Epidermal melanocyte (primary cell): Measurements from ENCODE around the gene CACNA2D3.

ENCODE experiments used
- DNase-seq: peaks from one replicate; pipeline ENCODE4 v3.0.0; 2011; ENCODE audit warnings: low spot score; ENCODE audit not compliant: insufficient read length

Gene CACNA2D3

GRCh38 chr3:54564374-54564925, 442.1 kb downstream of the CACNA2D3 start:
- no peak for DNase-seq

- DNase-seq = no peak
Observed at GRCh38 chr3:54565956-54566355, 443.6 kb downstream of the CACNA2D3 start.

GRCh38 chr3:54567949-54568348, 445.6 kb downstream of the CACNA2D3 start:
- DNase-seq = no peak

GRCh38 chr3:54570008-54570407, 447.7 kb downstream of the CACNA2D3 start:
- no peak for DNase-seq

DNA sequence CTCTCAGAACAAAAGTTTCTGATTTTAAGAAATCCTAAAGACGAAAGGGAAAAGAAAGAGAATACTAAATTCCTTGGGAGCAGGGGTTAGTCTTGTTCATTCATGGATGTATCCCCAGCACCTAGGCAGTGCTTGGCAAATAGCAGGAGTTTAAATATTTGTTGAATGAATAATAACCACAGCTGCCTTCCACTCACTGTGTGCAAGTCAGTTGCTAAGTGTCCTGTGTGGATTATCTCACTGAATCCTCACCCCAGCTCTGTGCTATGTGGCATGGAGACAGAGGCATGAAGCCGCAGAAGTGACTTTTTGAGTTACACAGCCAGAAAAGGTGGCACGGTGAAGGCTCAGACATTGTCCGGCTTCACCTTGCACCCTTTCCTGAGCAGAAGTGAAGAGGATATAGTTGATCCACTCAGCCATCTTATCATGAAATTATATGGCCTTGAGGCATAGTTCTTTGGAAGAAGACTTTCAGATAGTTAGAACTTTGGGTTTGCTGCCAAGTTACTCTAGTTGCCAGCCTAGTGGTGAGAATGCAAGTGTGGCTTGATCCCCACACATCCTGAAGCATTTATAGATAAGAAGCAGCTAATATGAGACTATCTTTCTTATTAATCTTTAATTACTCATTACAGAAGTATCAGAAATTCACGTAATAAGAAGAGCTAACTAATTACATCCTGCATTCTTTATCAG, 450.0 kb downstream of the CACNA2D3 start:
- no peak for DNase-seq

- no peak for DNase-seq
Observed at GRCh38 chr3:54573858-54574257, 451.5 kb downstream of the CACNA2D3 start.

GRCh38 chr3:54574906-54575617, 452.7 kb downstream of the CACNA2D3 start:
- DNase-seq = no peak

GRCh38 chr3:54575618-54575960, 453.2 kb downstream of the CACNA2D3 start:
- DNase-seq = no peak

DNA sequence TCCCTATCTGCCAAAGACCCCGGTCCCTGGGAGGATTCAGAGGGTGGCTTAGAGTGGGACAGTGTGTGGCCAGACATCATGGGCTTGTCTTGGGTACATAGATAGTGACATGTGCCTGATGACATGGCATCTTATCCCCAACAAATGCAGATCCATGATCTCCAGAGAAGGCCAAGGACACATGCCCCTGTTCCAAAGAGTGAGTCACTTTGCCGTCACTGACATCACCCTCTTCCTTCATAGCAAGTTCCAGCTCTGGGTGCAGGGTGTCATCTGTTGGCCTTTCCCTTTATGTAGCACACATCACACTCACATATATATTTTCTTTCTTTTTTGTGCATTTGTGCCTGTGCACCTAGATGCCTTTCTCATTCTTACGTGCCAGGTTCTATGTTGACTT, 455.0 kb downstream of the CACNA2D3 start:
- DNase-seq = no peak

GRCh38 chr3:54578417-54578816, 456.1 kb downstream of the CACNA2D3 start:
- DNase-seq = no peak

DNA sequence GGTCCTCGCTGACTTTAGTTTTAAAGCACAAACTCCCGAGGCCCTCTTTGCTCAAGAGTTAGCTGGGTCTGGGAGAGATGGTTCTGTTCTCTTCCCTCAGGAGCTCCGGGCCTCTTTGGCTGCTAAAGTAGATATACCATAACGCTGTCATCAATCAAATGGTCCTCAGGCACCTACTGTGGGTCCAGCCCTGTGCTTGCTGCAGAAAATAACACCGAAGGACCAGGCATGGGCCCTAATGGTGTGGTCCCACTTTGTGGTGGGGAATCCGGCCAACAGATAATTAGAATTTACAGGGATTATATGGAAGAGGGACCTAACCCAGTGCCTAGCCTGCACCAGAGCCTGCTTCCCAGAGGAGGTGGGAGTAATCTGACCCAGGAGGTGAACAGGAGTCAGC, 458.1 kb downstream of the CACNA2D3 start:
- no peak for DNase-seq

DNA sequence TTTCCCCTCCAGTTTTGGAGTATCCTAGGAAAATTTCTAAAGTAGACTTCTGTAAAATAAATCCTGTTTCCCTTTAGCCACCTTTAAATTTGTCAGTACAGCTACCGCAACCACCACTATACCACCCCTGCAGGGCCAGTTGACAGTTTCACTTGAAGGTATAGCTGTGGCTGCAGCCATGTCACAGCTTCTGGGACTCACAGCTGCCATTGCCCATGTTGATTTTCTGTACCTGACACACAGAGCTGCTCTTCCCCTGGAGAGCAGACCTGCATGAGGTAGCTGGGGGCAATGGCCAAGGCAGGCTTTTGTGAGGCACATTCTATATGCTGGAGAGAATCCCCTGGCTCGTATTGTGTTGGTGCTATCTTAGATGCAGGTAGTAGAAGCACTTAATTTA, 460.1 kb downstream of the CACNA2D3 start:
- no peak for DNase-seq

DNA sequence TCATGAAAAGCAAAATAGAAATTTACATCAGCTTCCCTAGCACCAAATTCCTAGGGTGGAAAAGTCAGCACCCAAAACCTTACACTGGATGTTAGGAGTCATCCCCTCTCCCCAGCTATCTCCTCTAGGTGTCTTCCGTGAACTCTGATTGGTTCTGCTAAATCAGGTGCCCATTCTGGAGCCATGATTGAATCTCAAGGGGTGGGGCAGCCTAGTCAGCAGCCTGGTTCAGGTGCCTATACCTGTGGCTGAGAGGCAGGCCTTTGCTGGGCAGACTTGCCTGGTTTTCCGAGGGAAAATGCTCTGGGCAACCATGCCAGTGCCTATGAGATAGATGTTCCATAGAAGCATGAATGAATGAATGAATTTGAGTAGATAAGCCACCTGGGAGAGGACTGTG, 468.8 kb downstream of the CACNA2D3 start:
- no peak for DNase-seq

GRCh38 chr3:54593653-54594052, 471.3 kb downstream of the CACNA2D3 start:
- no peak for DNase-seq

DNA sequence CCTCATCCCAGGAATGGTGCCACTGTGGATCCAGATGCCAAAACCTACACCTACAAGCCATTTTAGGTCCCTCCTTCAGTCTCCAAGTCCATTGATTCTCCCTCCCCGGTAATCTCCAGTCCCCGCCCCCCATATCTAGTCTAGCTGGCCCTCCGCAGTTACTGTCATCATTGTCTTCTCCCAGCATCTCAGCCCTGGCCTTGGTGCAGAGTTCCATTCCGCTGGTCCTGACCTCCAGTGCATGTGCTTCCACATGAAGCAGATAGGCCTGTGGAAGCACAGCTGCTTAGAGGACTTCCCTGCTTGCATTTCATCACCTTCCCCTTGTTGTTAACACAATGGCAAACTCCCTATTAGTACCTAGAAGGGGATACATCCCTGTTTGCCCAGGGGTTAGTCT, 473.7 kb downstream of the CACNA2D3 start:
- no peak for DNase-seq

- DNase-seq = no peak
Observed at GRCh38 chr3:54599716-54600115, 477.4 kb downstream of the CACNA2D3 start.

GRCh38 chr3:54600441-54601204, 478.3 kb downstream of the CACNA2D3 start:
- DNase-seq = no peak

- no peak for DNase-seq
Observed at GRCh38 chr3:54604495-54604894, 482.1 kb downstream of the CACNA2D3 start.

DNA sequence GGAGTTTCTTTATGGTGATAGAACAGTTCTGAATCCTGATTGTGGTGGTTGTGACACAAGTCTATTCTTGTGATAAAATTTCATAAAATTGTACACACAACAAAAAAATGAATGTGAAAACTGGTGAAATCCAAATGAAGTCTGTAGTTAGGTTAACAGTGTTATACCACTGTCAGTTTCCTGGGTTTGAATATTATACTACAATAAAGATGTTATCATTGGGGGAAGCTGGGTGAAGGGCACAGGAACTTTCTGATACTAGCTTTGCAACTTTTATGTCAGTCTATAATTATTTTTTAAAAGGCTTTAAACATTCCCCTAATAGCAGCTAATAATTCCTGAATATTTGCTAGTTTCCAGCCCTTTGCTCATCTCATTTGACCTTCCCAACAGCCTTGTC, 485.7 kb downstream of the CACNA2D3 start:
- no peak for DNase-seq

- DNase-seq = no peak
Observed at GRCh38 chr3:54619053-54619452, 496.7 kb downstream of the CACNA2D3 start.

DNA sequence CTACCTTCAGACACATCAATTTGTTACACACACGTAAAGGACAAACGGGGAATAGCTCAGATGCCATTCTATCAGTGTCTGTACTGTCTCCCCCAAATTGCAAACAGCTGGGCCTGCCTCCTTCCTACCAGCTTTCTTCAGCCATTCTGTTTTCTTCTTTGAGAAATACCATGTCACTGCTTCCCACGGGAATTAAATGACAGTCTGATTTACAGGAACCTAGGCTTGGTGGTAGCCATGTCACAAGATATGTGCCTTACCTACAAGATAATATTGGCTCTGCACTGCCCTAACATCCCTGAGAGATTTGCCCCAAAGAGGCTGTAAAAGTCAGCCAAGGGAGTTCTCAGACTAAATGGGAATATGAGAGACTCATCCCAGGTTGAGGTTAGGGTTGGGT, 497.2 kb downstream of the CACNA2D3 start:
- no peak for DNase-seq

GRCh38 chr3:54621184-54621583, 498.8 kb downstream of the CACNA2D3 start:
- no peak for DNase-seq
